OCI-LY3 (cell line): Measurements from ENCODE around the gene CRYBG3.

Source experiments
- CTCF ChIP-seq: fragments of 200-600, 300-600 bp; sonication (generic); IDR thresholded peaks from 2 replicates; pipeline ENCODE4 v1.5.1; 2014; ENCODE audit warnings: antibody characterized with exemption, low read length, low read depth
- EZH2phosphoT487 ChIP-seq: fragments of 200-600 bp; shearing (Covaris generic); IDR thresholded peaks from 2 replicates; pipeline ENCODE4 v1.6.1; 2018; ENCODE audit warnings: antibody characterized with exemption, mixed run types, low read depth

- TF ChIP-seq CTCF = no peak
- no peak for TF ChIP-seq EZH2phosphoT487
These were observed 5.0 kb upstream of the CRYBG3 start for GRCh38 chr3:97816811-97817210.
